GM19467 (cell line): ENCODE data around the gene ZNF341.
A peak's percentile ranks its signal among the peaks of the same experiment; 100 is the strongest.
"Not testable (repeated sequence)": the region's sequence is repeated elsewhere in the genome, so short reads cannot be mapped to it uniquely, and the experiment has no call there.

Experiments
- ATAC-seq: cut with Tn5 transposase; IDR thresholded peaks from one replicate; pipeline ENCODE4 v1.9.1; 2021; ENCODE audit warnings: mild to moderate bottlenecking, moderate library complexity; ENCODE audit not compliant: unreplicated experiment

The ZNF341 gene

GRCh38 chr20:33731693-33732165 lies at the start of gene ZNF341:
Gene ZNF341, plus strand, starts transcription at chr20:33731996. Its CDS starts 26 bp downstream, at chr20:33732022.
- peak; percentile 71 for ATAC-seq

- ATAC-seq = no peak
Measured at GRCh38 chr20:33684533-33685327, 47.1 kb upstream of the ZNF341 start.

- peak; percentile 44 for ATAC-seq
Measured at GRCh38 chr20:33685328-33686099, 46.3 kb upstream of the ZNF341 start.

GRCh38 chr20:33686100-33686983 lies 45.5 kb upstream of the ZNF341 start, which contains the start of gene E2F1:
Gene E2F1, minus strand, starts transcription at chr20:33686385. Its CDS starts 121 bp downstream, at chr20:33686264.
- ATAC-seq = peak; percentile 71

GRCh38 chr20:33686984-33687366 lies 44.8 kb upstream of the ZNF341 start:
- no peak for ATAC-seq

- no peak for ATAC-seq
Measured at GRCh38 chr20:33687370-33687915, 44.4 kb upstream of the ZNF341 start.

GRCh38 chr20:33687993-33688937 lies 43.5 kb upstream of the ZNF341 start:
- no peak for ATAC-seq

GRCh38 chr20:33688938-33689424 lies 42.8 kb upstream of the ZNF341 start:
- no peak for ATAC-seq

GRCh38 chr20:33689493-33689892 lies 42.3 kb upstream of the ZNF341 start:
- ATAC-seq = no peak

GRCh38 chr20:33689973-33690372 lies 41.8 kb upstream of the ZNF341 start:
- no peak for ATAC-seq

GRCh38 chr20:33693289-33693688 lies 38.5 kb upstream of the ZNF341 start:
- ATAC-seq = no peak

- no peak for ATAC-seq
Measured at GRCh38 chr20:33693741-33694638, 37.8 kb upstream of the ZNF341 start.

GRCh38 chr20:33694639-33695012 lies 37.2 kb upstream of the ZNF341 start:
- no peak for ATAC-seq

- no peak for ATAC-seq
Measured at GRCh38 chr20:33696448-33696847, 35.3 kb upstream of the ZNF341 start.

GRCh38 chr20:33697129-33697528 lies 34.7 kb upstream of the ZNF341 start:
- ATAC-seq = no peak

- not testable (repeated sequence) for ATAC-seq
Measured at GRCh38 chr20:33698966-33699365, 32.8 kb upstream of the ZNF341 start.

- not testable (repeated sequence) for ATAC-seq
Measured at GRCh38 chr20:33700696-33701441, 30.9 kb upstream of the ZNF341 start.
